Stimulated activated memory B cell treated with anti-CD40 and anti-IgM and Interleukin-4, amounts not matched to agents 10 μg/mL and 1 μg/mL and 100 μg/mL, for 72 hours (primary cell): ENCODE data around the gene SLC12A8.

ENCODE experiments used
- ATAC-seq: fragments of 150-1000 bp; cut with Tn5 transposase; 2 replicates; pipeline ENCODE4 v1.10.0; 2021
- H3K27ac Mint-ChIP-seq: one replicate; pipeline ENCODE4 v1.8.0; 2022; ENCODE audit warnings: mild to moderate bottlenecking, mixed read lengths
- H3K27me3 Mint-ChIP-seq: one replicate; pipeline ENCODE4 v1.8.0; 2022; ENCODE audit warnings: mixed read lengths
- H3K36me3 Mint-ChIP-seq: one replicate; pipeline ENCODE4 v1.8.0; 2022; ENCODE audit warnings: mixed read lengths
- H3K4me1 Mint-ChIP-seq: one replicate; pipeline ENCODE4 v1.8.0; 2022; ENCODE audit warnings: mixed read lengths
- H3K4me3 Mint-ChIP-seq: one replicate; pipeline ENCODE4 v1.8.0; 2022; ENCODE audit warnings: mild to moderate bottlenecking, moderate library complexity, mixed read lengths
- H3K9me3 Mint-ChIP-seq: one replicate; pipeline ENCODE4 v1.8.0; 2022; ENCODE audit warnings: mixed read lengths

Gene SLC12A8

GRCh38 chr3:125128861-125129501 is 83.6 kb downstream of the SLC12A8 start:
- Mint-ChIP-seq H3K27me3 (no peaks in the 10 kb centered on the region), H3K9me3 (no peaks in the 10 kb centered on the region), H3K36me3 (no peaks in the 10 kb centered on the region), H3K4me3 (no peak overlapping the region), H3K4me1 (peaks cover 34% of the 10 kb centered on the region), H3K27ac (no peak overlapping the region)
- ATAC-seq = no peak

DNA sequence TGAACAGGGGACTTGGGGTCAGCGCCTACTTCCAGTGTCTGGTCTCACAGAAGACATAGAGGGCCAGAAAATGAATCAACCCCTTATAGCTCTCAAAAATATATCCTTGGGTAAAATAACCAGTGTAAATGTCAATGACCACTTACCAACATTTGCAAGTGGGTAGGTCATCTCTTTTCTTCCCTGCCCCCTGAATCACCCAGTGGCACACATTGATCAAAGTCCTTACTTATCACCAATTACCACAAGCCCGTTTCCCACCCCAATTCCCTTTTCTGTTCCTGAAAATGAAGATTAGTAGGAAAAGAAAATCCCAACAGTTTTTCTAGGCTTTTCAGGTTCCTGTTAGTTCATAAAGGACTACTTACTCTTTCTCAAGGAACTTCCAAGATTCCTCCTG is 86.2 kb downstream of the SLC12A8 start:
- Mint-ChIP-seq H3K27me3 (no peaks in the 10 kb centered on the region), H3K36me3 (peaks cover 13% of the 10 kb centered on the region), H3K27ac (no peak overlapping the region), H3K9me3 (peaks cover 10% of the 10 kb centered on the region), H3K4me1 (peaks cover 36% of the 10 kb centered on the region), H3K4me3 (no peak overlapping the region)
- no peak for ATAC-seq

GRCh38 chr3:125125821-125126245 is 86.7 kb downstream of the SLC12A8 start:
- Mint-ChIP-seq H3K4me3 (no peak overlapping the region), H3K27me3 (no peaks in the 10 kb centered on the region), H3K4me1 (peaks cover 41% of the 10 kb centered on the region), H3K9me3 (peaks cover 10% of the 10 kb centered on the region), H3K27ac (no peak overlapping the region), H3K36me3 (peaks cover 13% of the 10 kb centered on the region)
- ATAC-seq = no peak

DNA sequence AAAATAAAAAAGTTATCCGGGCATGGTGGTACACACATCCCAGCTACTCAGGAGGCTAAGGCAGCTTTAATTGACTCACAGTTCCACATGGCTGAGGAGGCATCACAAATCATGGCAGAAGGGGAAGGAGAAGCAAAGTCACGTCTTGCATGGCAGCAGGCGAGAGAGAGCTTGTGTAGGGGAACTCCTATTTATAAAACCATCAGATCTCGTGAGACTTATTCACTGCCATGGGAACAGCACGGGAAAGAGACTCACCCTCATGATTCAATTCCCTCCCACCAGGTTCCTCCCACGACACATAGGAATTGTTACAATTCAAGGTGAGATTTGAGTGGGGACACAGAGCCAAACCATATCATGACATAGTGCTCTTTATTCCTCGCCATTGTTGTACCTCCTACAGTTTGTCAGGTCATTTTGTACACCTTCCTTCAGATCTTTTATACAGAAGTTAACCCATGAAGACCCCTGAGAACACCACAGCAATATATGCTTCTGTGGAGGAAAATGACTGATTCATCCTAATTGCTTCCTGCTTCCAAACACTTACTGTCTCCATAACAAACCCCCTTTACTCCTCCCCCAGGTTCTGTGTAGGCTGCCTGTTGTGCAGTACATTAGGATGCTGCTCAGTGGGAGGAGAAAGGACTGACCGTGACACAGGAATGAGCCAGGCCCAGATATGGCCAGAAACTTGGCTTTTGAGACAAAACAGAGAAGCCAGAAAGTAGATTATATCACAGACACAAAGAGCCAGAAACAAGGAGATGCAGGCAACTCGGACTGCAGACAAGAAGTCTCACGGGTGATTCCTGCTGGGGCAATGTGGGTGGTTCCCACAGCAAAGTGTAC is 88.9 kb downstream of the SLC12A8 start:
- H3K27me3 Mint-ChIP-seq = no peaks in the 10 kb centered on the region
- no peak overlapping the region for H3K4me3 Mint-ChIP-seq
- H3K36me3 Mint-ChIP-seq = peaks cover 13% of the 10 kb centered on the region
- H3K4me1 Mint-ChIP-seq = peaks cover 54% of the 10 kb centered on the region
- no peak for ATAC-seq
- H3K27ac Mint-ChIP-seq = no peak overlapping the region
- peaks cover 10% of the 10 kb centered on the region for H3K9me3 Mint-ChIP-seq

- Mint-ChIP-seq H3K4me1 (peaks cover 51% of the 10 kb centered on the region), H3K27ac (peak overlapping the region; percentile 94), H3K4me3 (peak overlapping the region; percentile 67), H3K36me3 (peaks cover 13% of the 10 kb centered on the region), H3K9me3 (peaks cover 10% of the 10 kb centered on the region), H3K27me3 (no peaks in the 10 kb centered on the region)
- peak; percentile 41 for ATAC-seq
These were observed 91.1 kb downstream of the SLC12A8 start for GRCh38 chr3:125121246-125122010.

DNA sequence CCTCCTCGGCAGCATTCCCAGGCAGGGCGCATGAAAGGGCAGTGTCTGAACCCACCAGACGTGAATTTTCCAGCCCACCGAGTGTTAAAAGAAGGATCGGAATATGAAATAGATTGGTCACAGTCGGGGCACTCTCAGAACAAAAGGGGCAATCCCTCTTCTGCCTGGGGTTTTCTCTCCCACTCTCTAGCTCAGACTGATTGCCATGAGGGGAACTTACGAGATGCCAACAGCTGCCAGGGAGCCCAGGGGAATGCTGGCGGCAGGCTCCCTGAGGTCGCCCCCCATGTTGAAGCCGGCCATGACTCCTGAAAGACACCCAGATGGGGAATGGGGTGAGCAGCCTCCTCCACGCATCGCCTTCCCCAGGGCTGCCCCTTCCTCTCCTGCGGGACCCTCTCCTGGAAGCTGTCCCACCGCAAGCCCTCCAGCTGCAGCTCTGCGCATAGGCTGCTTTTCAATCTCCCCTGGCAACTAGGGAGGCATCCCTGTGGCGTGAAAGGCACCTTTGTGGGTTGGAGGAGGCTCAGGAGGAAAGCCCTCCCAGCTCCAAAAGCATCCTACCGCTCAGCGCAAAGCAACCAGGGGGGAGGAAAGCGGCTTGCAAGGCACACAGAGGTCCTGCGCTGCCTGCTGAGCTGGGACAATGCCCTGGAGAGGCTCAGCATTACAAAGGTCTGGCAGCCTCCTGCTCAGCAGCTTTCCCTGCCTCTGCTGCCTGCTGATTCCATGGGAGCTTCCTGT is 92.0 kb downstream of the SLC12A8 start:
- peak overlapping the region; percentile 94 for H3K27ac Mint-ChIP-seq
- peak overlapping the region; percentile 67 for H3K4me3 Mint-ChIP-seq
- peak; percentile 75 for ATAC-seq

GRCh38 chr3:125119752-125120378 is 92.7 kb downstream of the SLC12A8 start:
- H3K4me3 Mint-ChIP-seq = peak overlapping the region; percentile 83
- H3K36me3 Mint-ChIP-seq = peaks cover 13% of the 10 kb centered on the region
- H3K9me3 Mint-ChIP-seq = peaks cover 10% of the 10 kb centered on the region
- H3K4me1 Mint-ChIP-seq = peaks cover 57% of the 10 kb centered on the region
- H3K27ac Mint-ChIP-seq = peak overlapping the region; percentile 94
- ATAC-seq = peak; percentile 94
- H3K27me3 Mint-ChIP-seq = no peaks in the 10 kb centered on the region

More for the DNA sequence above, 92.0 kb downstream of the SLC12A8 start:
- peaks cover 54% of the 10 kb centered on the region for H3K4me1 Mint-ChIP-seq
- H3K36me3 Mint-ChIP-seq = peaks cover 13% of the 10 kb centered on the region
- H3K9me3 Mint-ChIP-seq = peaks cover 10% of the 10 kb centered on the region
- H3K27me3 Mint-ChIP-seq = no peaks in the 10 kb centered on the region

DNA sequence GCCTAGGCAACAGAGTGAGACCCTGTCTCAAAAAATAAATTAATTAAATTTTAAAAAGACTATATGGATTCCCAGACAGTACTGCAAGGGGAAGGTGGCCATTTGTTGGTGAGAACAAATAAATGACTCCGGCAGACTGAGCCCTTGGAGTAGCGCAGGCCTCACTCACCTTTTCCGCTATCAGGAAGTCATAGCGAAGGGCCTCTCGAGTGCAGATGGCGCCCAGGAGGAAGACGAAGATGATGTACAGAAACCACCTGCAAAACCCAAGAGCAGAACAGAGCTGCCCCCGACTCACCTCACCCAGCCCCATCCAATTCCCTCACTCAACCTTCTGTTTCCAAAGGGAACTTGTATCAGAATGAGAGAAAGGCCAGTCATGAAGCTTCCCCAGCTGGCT is 93.9 kb downstream of the SLC12A8 start:
- Mint-ChIP-seq H3K4me3 (no peak overlapping the region), H3K27ac (peak overlapping the region; percentile 22), H3K9me3 (peaks cover 7% of the 10 kb centered on the region), H3K27me3 (no peaks in the 10 kb centered on the region), H3K4me1 (peaks cover 62% of the 10 kb centered on the region), H3K36me3 (peaks cover 10% of the 10 kb centered on the region)
- no peak for ATAC-seq

DNA sequence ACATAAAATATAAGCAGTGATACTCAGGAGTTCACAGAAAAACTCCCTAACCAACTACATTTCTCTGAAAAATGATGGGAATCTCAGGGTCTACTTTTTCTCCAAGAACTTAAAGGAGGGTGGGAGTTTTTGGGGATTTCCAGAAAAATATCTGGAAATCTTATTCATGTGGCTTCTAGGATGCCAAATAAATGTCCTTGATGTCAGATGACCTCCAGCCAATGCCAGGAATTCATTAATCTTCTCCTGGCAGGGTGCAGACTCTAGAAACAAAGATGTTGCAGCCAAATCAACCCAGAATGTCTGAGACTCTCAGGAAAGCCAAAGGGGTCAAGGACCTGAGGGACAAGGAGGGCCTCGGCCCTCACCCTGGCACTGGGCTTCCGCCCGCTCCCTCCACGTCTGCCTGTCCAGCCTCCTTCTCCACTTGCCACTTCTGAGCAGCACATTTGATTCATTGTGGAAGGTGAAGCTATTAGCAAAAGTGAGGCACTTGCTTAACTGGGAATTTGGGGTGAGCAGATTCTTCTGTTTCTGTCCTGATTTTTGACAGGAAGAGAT is 94.8 kb downstream of the SLC12A8 start:
- peaks cover 61% of the 10 kb centered on the region for H3K4me1 Mint-ChIP-seq
- H3K4me3 Mint-ChIP-seq = no peak overlapping the region
- peaks cover 3% of the 10 kb centered on the region for H3K9me3 Mint-ChIP-seq
- H3K27ac Mint-ChIP-seq = no peak overlapping the region
- no peak for ATAC-seq
- H3K27me3 Mint-ChIP-seq = no peaks in the 10 kb centered on the region
- peaks cover 4% of the 10 kb centered on the region for H3K36me3 Mint-ChIP-seq

GRCh38 chr3:125116311-125117080 is 96.1 kb downstream of the SLC12A8 start:
- no peaks in the 10 kb centered on the region for H3K9me3 Mint-ChIP-seq
- H3K4me1 Mint-ChIP-seq = peaks cover 50% of the 10 kb centered on the region
- H3K4me3 Mint-ChIP-seq = no peak overlapping the region
- no peak overlapping the region for H3K27ac Mint-ChIP-seq
- no peaks in the 10 kb centered on the region for H3K36me3 Mint-ChIP-seq
- no peak for ATAC-seq
- no peaks in the 10 kb centered on the region for H3K27me3 Mint-ChIP-seq

GRCh38 chr3:125115640-125116039 is 96.9 kb downstream of the SLC12A8 start:
- ATAC-seq = no peak
- Mint-ChIP-seq H3K27me3 (no peaks in the 10 kb centered on the region), H3K9me3 (no peaks in the 10 kb centered on the region), H3K4me1 (peaks cover 47% of the 10 kb centered on the region), H3K27ac (peak overlapping the region; percentile 32), H3K4me3 (no peak overlapping the region), H3K36me3 (no peaks in the 10 kb centered on the region)

- no peaks in the 10 kb centered on the region for H3K27me3 Mint-ChIP-seq
- ATAC-seq = no peak
- H3K36me3 Mint-ChIP-seq = no peaks in the 10 kb centered on the region
- no peaks in the 10 kb centered on the region for H3K9me3 Mint-ChIP-seq
- peaks cover 50% of the 10 kb centered on the region for H3K4me1 Mint-ChIP-seq
- no peak overlapping the region for H3K27ac Mint-ChIP-seq
- no peak overlapping the region for H3K4me3 Mint-ChIP-seq
These were observed 99.6 kb downstream of the SLC12A8 start for GRCh38 chr3:125112981-125113380.

DNA sequence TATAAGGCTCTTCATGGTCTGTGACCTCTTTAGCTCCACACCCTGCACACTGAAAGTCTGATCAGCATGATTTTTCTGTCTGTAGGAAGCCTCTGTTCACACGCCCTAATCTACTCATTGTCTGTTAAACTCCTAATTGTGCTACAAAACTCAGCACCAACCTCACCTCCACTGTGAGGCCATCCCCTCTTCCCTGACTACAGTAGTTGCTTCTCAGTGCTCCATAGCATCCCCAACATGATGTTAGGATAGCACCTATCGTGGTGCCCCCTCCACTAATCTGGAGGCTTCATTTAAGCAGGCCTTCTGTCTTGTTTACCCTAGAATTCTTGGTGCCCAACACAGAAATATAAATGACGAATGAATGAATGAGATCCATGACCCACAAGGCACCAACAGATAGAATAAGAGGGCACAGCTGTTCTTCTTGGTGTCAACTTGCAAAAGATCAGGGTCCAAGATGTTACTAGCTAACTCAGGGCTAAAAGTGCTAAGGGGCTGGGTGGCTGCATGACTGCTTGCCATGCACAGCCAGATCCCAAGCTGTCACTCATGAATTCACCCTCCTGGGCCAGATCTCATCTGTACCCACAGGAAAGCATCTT is 101.6 kb downstream of the SLC12A8 start:
- peaks cover 53% of the 10 kb centered on the region for H3K4me1 Mint-ChIP-seq
- no peak overlapping the region for H3K27ac Mint-ChIP-seq
- H3K4me3 Mint-ChIP-seq = no peak overlapping the region
- no peaks in the 10 kb centered on the region for H3K27me3 Mint-ChIP-seq
- no peak for ATAC-seq
- no peaks in the 10 kb centered on the region for H3K9me3 Mint-ChIP-seq
- H3K36me3 Mint-ChIP-seq = no peaks in the 10 kb centered on the region
